ENCODE measurements around the gene SP110.

The SP110 gene

GRCh38 chr2:230217424-230217823 is 2.4 kb downstream of the SP110 start:
- in situ Hi-C loops (cut with MboI; ENCODE audit: low pct_unique_long_range_greater_than_20kb, low sequenced_read_pairs, unreplicated experiment) = no loop called here
- no peak for DNase-seq (ENCODE audit: low spot score)
- no peak for TF ChIP-seq CTCF (IDR thresholded peaks at IDR 0.05; ENCODE audit: extremely low read depth, insufficient read depth, missing control alignments)

DNA sequence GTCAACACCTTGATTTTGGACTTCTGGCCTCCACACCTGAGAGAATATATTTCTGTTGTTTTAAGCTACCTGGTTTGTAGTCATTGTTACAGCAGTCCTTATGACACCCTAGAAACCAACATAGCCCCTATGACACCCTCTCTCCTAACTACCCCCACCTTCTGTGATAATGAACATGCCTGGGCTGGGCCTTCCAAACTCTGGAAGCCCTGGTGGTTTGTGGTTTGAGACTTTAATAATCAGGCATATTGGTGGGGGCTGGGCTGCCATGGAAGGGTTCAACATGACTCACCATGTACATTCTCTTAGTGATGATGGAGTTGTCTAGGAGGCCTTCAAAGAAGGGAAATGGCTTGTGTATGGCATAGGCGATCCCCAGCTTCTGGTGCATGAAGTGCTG is 3.3 kb downstream of the SP110 start:
- TF ChIP-seq CTCF (IDR thresholded peaks at IDR 0.05; ENCODE audit: extremely low read depth, insufficient read depth, missing control alignments) = no peak
- in situ Hi-C loops (cut with MboI; ENCODE audit: low pct_unique_long_range_greater_than_20kb, low sequenced_read_pairs, unreplicated experiment) = no loop called here
- no peak for DNase-seq (ENCODE audit: low spot score)

- DNase-seq (ENCODE audit: low spot score) = no peak
- in situ Hi-C loops (cut with MboI; ENCODE audit: low pct_unique_long_range_greater_than_20kb, low sequenced_read_pairs, unreplicated experiment) = loop anchor here (10.0 kb wide), 1 partner anchor 395 kb away; no protein-coding TSS in a partner anchor
- no peak for TF ChIP-seq CTCF (IDR thresholded peaks at IDR 0.05; ENCODE audit: extremely low read depth, insufficient read depth, missing control alignments)
These were observed 10.2 kb downstream of the SP110 start for GRCh38 chr2:230209422-230210051.

GRCh38 chr2:230208576-230208975 is 11.2 kb downstream of the SP110 start:
- no peak for TF ChIP-seq CTCF (IDR thresholded peaks at IDR 0.05; ENCODE audit: extremely low read depth, insufficient read depth, missing control alignments)
- no peak for DNase-seq (ENCODE audit: low spot score)
- in situ Hi-C loops (cut with MboI; ENCODE audit: low pct_unique_long_range_greater_than_20kb, low sequenced_read_pairs, unreplicated experiment) = loop anchor here (10.0 kb wide), 1 partner anchor 396 kb away; no protein-coding TSS in a partner anchor

DNA sequence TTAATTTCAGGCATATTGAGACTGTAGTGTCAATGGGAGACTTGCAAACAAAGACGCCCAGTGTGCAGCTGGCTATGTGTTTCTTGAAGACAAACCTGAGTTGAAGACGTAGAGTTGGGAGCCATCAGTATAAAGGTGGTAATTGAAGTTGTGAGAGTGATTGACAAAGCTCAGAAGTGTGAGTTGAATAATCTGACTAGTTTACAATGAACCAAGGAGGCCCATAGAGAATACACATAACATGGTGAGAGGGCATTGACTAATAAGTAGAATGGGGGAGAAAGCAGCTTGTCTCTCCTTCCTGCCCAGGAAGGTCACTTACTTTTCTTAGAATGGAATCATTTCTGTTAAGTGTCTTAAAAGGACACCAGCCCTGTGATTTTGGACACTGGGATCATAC is 14.1 kb downstream of the SP110 start:
- in situ Hi-C loops (cut with MboI; ENCODE audit: low pct_unique_long_range_greater_than_20kb, low sequenced_read_pairs, unreplicated experiment) = loop anchor here (10.0 kb wide), 1 partner anchor 399 kb away; no protein-coding TSS in a partner anchor
- DNase-seq (ENCODE audit: low spot score) = no peak

DNA sequence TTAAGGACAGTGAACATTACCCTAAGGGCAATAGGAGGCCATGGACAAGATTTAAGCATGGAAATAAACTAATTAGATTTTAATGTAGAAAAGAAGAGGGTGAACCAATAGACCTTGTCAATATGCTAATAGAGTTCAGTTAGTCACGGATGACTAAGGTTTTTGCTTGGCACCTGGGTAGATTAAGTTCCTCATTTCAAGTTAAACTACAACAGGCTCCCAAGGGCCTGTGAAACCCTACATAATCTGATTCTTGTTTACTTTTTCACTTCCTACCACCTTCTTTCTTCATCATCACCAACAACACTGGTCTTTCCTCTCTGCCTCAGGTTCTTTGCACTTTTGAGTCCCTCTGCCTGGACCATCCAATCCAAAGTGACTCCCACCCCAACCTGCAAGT is 14.8 kb downstream of the SP110 start:
- TF ChIP-seq CTCF (IDR thresholded peaks at IDR 0.05; ENCODE audit: extremely low read depth, insufficient read depth, missing control alignments) = no peak
- DNase-seq (ENCODE audit: low spot score) = no peak
- in situ Hi-C loops (cut with MboI; ENCODE audit: low pct_unique_long_range_greater_than_20kb, low sequenced_read_pairs, unreplicated experiment) = loop anchor here (10.0 kb wide), 1 partner anchor 400 kb away; no protein-coding TSS in a partner anchor

More for the DNA sequence above, 14.1 kb downstream of the SP110 start:
- no peak for TF ChIP-seq CTCF (IDR thresholded peaks at IDR 0.05; ENCODE audit: extremely low read depth, insufficient read depth, missing control alignments)
